ENCODE results near the gene LRRC3. TPM values are rescaled to one million over a fixed set of nuclear protein-coding genes. Genes with fewer than 3 reads are reported as not detected.

The LRRC3 gene
- total RNA-seq, 1 experiment from 2014 or later = 0.48 TPM

DNA sequence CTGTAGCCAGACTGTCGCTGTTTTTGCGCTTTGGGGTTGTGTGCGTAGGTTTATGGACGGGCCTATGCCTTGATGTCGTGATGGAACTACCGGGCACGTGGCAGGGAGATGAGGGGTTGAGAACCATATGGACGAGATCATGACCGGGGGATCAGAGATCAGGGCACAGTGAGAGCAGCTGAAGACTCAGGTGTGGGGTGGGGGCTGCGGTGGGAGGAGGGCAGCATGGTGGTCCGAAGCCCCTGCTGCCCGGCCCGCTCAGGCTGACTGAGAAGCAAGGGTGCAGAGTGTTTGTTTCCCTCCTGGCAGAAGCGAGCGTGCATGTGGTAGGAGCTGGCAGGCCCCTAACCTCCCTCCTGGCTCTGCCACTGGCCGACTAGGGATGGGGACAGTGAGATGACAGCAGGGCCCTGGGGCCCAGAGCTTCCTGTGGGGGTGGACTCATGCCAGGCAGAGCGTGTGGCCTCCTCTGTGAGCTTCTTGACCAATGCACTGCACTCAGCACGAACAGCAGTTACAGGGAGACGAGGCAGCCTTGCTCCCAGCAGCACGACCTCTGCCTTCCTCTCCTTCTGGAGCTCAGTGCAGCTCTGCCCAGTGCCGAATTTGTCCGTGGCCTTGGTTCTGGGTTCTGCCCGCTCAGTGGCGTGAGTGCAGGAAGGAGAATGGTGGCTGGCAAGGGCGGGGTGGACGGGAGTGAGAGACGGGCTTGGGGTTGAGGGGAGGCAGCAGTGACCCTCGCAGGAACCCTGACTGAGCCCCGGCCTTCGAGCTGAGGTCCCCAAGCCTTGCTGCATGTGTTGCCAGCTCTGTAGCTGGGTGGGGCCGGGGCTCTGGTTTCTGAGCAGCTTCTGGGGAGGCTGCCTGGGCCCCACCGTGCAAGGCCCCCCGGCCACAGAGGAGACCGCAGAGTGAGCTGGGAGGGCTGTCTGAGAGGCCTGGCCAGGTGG, 22.2 kb upstream of the LRRC3 start:
- intact Hi-C loops (cut with micrococcal nuclease; ENCODE audit: unreplicated experiment) = no loop called here
- Histone ChIP-seq H3K9me3 (ENCODE audit: insufficient read depth, low read depth) (no peaks in the 10 kb centered on the region), H2AFZ (no peak overlapping the region), H3K27me3 (ENCODE audit: insufficient read depth, low read depth) (peaks cover 19% of the 10 kb centered on the region), H3K79me2 (ENCODE audit: low read depth) (no peaks in the 10 kb centered on the region), H3K4me3 (no peak overlapping the region), H3F3A (ENCODE audit: insufficient read depth, low read depth) (no peaks in the 10 kb centered on the region), H3K9me2 (ENCODE audit: insufficient read depth) (no peaks in the 10 kb centered on the region), H4K20me1 (ENCODE audit: insufficient read depth) (no peaks in the 10 kb centered on the region), H3K4me1 (replicated peaks; ENCODE audit: insufficient read depth) (no peaks in the 10 kb centered on the region), H3K27ac (no peak overlapping the region), H3K4me2 (no peak overlapping the region), H3K36me3 (ENCODE audit: low read depth) (no peaks in the 10 kb centered on the region)
- DNase-seq = no peak
- no TSS peak for BruUV-seq (replicated peaks)
- TF ChIP-seq, protein P1, sequence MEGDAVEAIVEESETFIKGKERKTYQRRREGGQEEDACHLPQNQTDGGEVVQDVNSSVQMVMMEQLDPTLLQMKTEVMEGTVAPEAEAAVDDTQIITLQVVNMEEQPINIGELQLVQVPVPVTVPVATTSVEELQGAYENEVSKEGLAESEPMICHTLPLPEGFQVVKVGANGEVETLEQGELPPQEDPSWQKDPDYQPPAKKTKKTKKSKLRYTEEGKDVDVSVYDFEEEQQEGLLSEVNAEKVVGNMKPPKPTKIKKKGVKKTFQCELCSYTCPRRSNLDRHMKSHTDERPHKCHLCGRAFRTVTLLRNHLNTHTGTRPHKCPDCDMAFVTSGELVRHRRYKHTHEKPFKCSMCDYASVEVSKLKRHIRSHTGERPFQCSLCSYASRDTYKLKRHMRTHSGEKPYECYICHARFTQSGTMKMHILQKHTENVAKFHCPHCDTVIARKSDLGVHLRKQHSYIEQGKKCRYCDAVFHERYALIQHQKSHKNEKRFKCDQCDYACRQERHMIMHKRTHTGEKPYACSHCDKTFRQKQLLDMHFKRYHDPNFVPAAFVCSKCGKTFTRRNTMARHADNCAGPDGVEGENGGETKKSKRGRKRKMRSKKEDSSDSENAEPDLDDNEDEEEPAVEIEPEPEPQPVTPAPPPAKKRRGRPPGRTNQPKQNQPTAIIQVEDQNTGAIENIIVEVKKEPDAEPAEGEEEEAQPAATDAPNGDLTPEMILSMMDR (conservative IDR thresholded peaks at IDR 0.05) = no peak
- TF ChIP-seq EZH2 (IDR thresholded peaks at IDR 0.05; ENCODE audit: low read depth) = no peak
- ChIA-PET POLR2A (ENCODE audit: unreplicated experiment) (no interaction called here), CTCF (no interaction called here)

DNA sequence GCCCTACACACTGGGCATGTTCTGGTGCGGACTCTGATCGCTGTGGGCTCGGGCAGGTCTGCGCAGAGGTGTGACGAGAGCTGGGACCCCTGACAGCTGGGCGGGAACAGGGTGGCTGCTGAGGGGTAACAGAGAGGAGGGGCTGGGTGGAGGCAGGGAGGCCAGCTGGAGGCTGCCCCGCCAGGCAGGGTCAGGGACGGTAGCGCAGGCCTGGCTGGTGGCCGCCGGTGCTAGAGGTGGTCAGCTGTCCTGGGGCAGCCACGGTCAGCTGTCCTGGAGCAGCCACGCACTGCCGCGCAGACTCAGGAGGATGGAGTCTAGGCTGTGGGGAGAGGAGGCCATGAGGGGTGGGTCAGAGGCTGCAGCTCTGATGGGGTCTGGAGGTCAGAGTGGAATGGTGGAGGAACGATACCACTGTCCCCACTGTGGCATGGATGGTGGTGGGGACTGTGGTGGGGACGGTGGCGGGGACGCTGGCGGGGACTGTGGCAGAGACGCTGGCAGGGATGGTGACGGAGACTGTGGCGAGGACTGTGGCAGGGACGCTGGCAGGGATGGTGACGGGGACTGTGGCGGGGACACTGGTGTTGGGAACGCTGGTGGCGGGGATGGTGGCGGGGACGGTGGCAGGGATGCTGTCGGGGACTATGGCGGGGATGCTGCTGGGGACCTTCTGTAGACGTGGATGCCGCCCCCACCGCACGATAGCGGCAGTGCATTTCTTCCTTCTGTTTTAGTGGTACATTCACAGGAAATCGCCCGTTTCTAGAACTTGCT, 21.3 kb upstream of the LRRC3 start:
- intact Hi-C loops (cut with micrococcal nuclease; ENCODE audit: unreplicated experiment) = no loop called here
- CTCF ChIA-PET = no interaction called here
- BruUV-seq (replicated peaks) = no TSS peak

DNA sequence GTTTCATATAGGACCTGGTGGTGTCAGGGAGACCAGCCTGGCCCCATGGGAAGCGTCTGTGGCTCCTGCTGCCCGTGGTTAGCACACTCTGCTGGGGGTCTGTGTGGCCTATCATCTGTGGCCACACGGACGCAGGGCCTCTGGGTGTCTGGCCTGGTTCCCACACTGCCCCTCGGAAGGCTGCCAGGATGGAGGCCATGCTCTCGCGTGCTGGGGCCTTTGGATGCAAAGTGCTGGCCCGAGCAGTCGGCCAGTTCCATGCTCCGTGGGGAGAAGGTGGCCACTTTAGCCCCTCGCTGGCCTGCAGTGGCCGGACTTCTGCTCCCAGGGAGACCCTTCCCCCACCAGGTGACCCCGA, 20.8 kb upstream of the LRRC3 start:
- Histone ChIP-seq H3K79me2 (ENCODE audit: low read depth) (no peaks in the 10 kb centered on the region), H2AFZ (no peak overlapping the region), H3K9me3 (ENCODE audit: insufficient read depth, low read depth) (no peaks in the 10 kb centered on the region), H3F3A (ENCODE audit: insufficient read depth, low read depth) (no peaks in the 10 kb centered on the region), H3K4me1 (replicated peaks; ENCODE audit: insufficient read depth) (no peaks in the 10 kb centered on the region), H4K20me1 (ENCODE audit: insufficient read depth) (no peaks in the 10 kb centered on the region), H3K27ac (no peak overlapping the region), H3K4me2 (no peak overlapping the region), H3K4me3 (no peak overlapping the region), H3K9me2 (ENCODE audit: insufficient read depth) (no peaks in the 10 kb centered on the region), H3K36me3 (ENCODE audit: low read depth) (no peaks in the 10 kb centered on the region), H3K27me3 (ENCODE audit: insufficient read depth, low read depth) (peaks cover 29% of the 10 kb centered on the region)
- TF ChIP-seq, protein P1 (conservative IDR thresholded peaks at IDR 0.05) = no peak
- no peak for TF ChIP-seq EZH2 (IDR thresholded peaks at IDR 0.05; ENCODE audit: low read depth)
- intact Hi-C loops (cut with micrococcal nuclease; ENCODE audit: unreplicated experiment) = no loop called here
- ChIA-PET CTCF (no interaction called here), POLR2A (ENCODE audit: unreplicated experiment) (no interaction called here)
- no peak for DNase-seq
- no TSS peak for BruUV-seq (replicated peaks)

More for the DNA sequence above, 21.3 kb upstream of the LRRC3 start:
- no peaks in the 10 kb centered on the region for H3K4me1 ChIP-seq (replicated peaks; ENCODE audit: insufficient read depth)
- no peaks in the 10 kb centered on the region for H3K79me2 ChIP-seq (ENCODE audit: low read depth)
- H3K4me3 ChIP-seq = no peak overlapping the region
- DNase-seq = no peak
- no peak for TF ChIP-seq EZH2 (IDR thresholded peaks at IDR 0.05; ENCODE audit: low read depth)
- TF ChIP-seq, protein P1 (conservative IDR thresholded peaks at IDR 0.05) = no peak
- peaks cover 23% of the 10 kb centered on the region for H3K27me3 ChIP-seq (ENCODE audit: insufficient read depth, low read depth)
- no peaks in the 10 kb centered on the region for H3K36me3 ChIP-seq (ENCODE audit: low read depth)
- H4K20me1 ChIP-seq (ENCODE audit: insufficient read depth) = no peaks in the 10 kb centered on the region
- H3K9me3 ChIP-seq (ENCODE audit: insufficient read depth, low read depth) = no peaks in the 10 kb centered on the region
- H3K4me2 ChIP-seq = no peak overlapping the region
- H3K27ac ChIP-seq = no peak overlapping the region
- no peak overlapping the region for H2AFZ ChIP-seq
- POLR2A ChIA-PET (ENCODE audit: unreplicated experiment) = no interaction called here
- no peaks in the 10 kb centered on the region for H3K9me2 ChIP-seq (ENCODE audit: insufficient read depth)
- no peaks in the 10 kb centered on the region for H3F3A ChIP-seq (ENCODE audit: insufficient read depth, low read depth)
